Nephron (organoid): ENCODE measurements around the gene FARP1.
A peak's percentile ranks its signal among the peaks of the same experiment; 100 is the strongest.

Experiments
- H3K27ac Mint-ChIP-seq, 3 experiments: 2 replicates each; pipeline ENCODE4 v1.8.0; 2020; ENCODE audit warnings: mixed read lengths in 3 of 3, mild to moderate bottlenecking in 2 of 3, moderate library complexity in 1 of 3
- H3K27me3 Mint-ChIP-seq: 2 replicates; pipeline ENCODE4 v1.8.0; 2021; ENCODE audit warnings: low read depth, mild to moderate bottlenecking, moderate library complexity, mixed read lengths
- H3K36me3 Mint-ChIP-seq: 2 replicates; pipeline ENCODE4 v1.8.0; 2020; ENCODE audit warnings: low read depth, mixed read lengths
- H3K4me1 Mint-ChIP-seq: 2 replicates; pipeline ENCODE4 v1.8.0; 2020; ENCODE audit warnings: mixed read lengths
- H3K4me3 Mint-ChIP-seq, 3 experiments: 2 replicates each; pipeline ENCODE4 v1.8.0; 2020; ENCODE audit warnings: mild to moderate bottlenecking in 3 of 3, mixed read lengths in 3 of 3, moderate library complexity in 2 of 3
- H3K9me3 Mint-ChIP-seq: 2 replicates; pipeline ENCODE4 v1.8.0; 2020; ENCODE audit warnings: mixed read lengths
- CTCF ChIP-seq, 3 experiments: fragments of 200-600 bp; sonication (generic); IDR thresholded peaks; one replicate each; pipeline ENCODE4 v1.5.0; 2021; ENCODE audit warnings: antibody characterized with exemption in 3 of 3; ENCODE audit not compliant: unreplicated experiment in 3 of 3

FARP1 gene

GRCh38 chr13:98171900-98172589 lies 29.2 kb downstream of the FARP1 start:
- Mint-ChIP-seq H3K4me1 (peaks cover 70% of the 10 kb centered on the region), H3K9me3 (peaks cover 3% of the 10 kb centered on the region), H3K36me3 (peaks cover 35% of the 10 kb centered on the region), H3K4me3 (peak overlapping the region; percentile 14 to 51 (median 43)), H3K27ac (peak overlapping the region; percentile 92 to 97 (median 94)), H3K27me3 (peaks cover 3% of the 10 kb centered on the region)
- TF ChIP-seq CTCF (IDR thresholded peaks at IDR 0.05; ENCODE audit: unreplicated experiment in 3 of 3), result no peak

DNA sequence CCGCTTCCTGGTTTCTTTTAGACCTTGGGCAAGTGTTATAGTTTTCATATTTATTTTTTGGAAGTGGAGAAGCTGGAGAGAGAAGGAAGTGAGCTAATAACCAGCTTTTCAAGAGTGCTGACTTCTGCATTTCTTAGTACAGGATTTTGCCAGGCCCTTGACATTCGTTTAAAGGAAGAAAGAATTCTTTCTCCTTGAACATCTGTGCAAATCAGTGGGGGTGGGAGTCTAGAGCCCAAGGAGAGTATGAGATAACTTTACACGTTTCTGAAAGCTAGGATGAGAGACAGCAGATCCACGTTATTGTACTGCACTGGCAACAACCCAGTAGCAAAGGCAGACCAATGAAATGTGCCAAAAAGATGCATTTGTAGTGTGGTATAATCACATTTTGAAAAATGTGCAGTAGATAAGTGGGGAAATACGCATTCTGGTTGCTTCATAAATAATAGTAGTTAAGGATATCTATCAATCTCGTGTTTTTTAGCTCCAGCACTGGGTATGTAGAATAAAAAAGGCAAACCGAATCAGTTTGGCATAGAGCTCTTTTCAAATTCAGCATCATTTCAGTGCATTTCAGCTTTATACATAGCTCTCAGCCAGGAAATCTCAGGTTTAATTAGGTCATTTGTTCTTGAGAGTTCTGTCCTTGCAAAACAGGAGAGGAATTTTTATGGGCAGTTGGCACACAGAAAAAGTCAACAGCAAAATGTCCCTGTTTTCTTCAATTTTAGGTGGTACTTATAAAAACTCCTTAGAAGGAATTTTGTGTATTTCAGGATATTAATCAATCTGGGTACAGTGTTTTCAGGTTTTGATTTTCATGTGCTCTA lies 29.9 kb downstream of the FARP1 start:
- peaks cover 3% of the 10 kb centered on the region for H3K27me3 Mint-ChIP-seq
- peaks cover 38% of the 10 kb centered on the region for H3K36me3 Mint-ChIP-seq
- peaks cover 73% of the 10 kb centered on the region for H3K4me1 Mint-ChIP-seq
- peak overlapping the region; percentile 7 to 51 (median 33) for H3K4me3 Mint-ChIP-seq
- peaks cover 5% of the 10 kb centered on the region for H3K9me3 Mint-ChIP-seq
- no peak for TF ChIP-seq CTCF (IDR thresholded peaks at IDR 0.05; ENCODE audit: unreplicated experiment in 3 of 3)
- H3K27ac Mint-ChIP-seq, result peak overlapping the region; percentile 92 to 97 (median 94)

DNA sequence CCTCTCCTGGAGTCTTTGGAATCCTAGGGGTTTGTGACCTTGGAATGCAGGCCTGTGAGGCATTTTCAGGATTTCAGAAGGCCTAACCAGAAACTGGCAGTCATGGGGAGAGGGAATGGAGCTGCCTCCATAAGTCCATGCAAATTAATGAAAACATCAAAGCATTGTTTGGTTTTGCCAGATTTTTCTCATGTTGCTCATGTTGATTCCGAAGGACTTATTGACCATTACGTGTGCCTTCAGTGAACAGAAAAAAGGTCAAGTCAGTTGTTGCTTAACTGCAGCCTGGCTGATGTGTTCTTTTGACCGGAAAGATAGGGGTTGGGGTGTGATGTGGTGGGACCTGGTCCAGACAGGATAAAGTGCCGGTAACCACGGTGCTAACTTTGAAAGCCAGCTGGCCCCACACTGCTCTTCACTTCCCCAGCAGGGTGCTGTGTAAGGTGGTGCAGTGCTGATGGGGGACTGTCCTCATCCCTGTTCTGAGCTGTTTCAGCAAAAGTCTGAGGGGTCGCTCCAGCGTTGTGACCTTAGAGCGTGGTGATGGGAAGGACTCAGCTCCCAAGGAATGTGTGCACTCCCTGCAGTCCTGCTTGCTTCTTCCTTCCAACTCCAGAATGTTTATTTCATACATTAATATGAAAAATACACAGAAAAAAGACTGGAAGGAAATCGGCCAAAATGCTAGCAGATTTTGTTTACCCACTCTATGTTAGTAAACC lies 30.7 kb downstream of the FARP1 start:
- Mint-ChIP-seq H3K4me1 (peaks cover 72% of the 10 kb centered on the region), H3K4me3 (peak overlapping the region in 2 of 3 experiments; percentile 9 to 32), H3K27me3 (peaks cover 3% of the 10 kb centered on the region), H3K27ac (peak overlapping the region; percentile 92 to 97 (median 94)), H3K9me3 (peaks cover 5% of the 10 kb centered on the region), H3K36me3 (peaks cover 43% of the 10 kb centered on the region)
- TF ChIP-seq CTCF (IDR thresholded peaks at IDR 0.05; ENCODE audit: unreplicated experiment in 3 of 3), result no peak

GRCh38 chr13:98174307-98174706 lies 31.4 kb downstream of the FARP1 start:
- Mint-ChIP-seq H3K4me1 (peaks cover 70% of the 10 kb centered on the region), H3K36me3 (peaks cover 46% of the 10 kb centered on the region), H3K27ac (peak overlapping the region; percentile 92 to 97 (median 94)), H3K9me3 (peaks cover 3% of the 10 kb centered on the region), H3K4me3 (peak overlapping the region in 2 of 3 experiments; percentile 43 to 63), H3K27me3 (peaks cover 3% of the 10 kb centered on the region)
- no peak for TF ChIP-seq CTCF (IDR thresholded peaks at IDR 0.05; ENCODE audit: unreplicated experiment in 3 of 3)

DNA sequence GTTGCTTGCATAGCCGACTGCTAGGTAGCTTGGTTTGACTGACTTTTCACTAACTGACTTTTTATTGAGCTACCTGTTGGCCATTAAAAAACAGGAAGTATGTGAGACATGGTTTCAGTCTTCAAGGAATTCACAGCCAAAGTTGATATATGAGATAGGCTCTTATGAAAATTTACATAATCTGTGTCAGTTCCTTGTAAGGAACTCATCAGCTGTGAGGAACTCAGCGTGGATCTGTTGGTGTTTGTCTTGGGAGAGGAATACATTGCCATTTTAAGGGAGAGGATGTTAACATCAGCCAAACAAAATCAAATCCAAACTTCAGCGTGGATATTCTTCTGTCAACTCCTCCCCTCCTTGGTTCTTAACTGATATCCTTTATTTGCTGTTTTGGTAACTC lies 32.1 kb downstream of the FARP1 start:
- peak overlapping the region; percentile 92 to 97 (median 94) for H3K27ac Mint-ChIP-seq
- H3K27me3 Mint-ChIP-seq, result peaks cover 3% of the 10 kb centered on the region
- H3K4me1 Mint-ChIP-seq, result peaks cover 68% of the 10 kb centered on the region
- H3K4me3 Mint-ChIP-seq, result peak overlapping the region in 2 of 3 experiments; percentile 5 to 66
- peaks cover 5% of the 10 kb centered on the region for H3K9me3 Mint-ChIP-seq
- peaks cover 46% of the 10 kb centered on the region for H3K36me3 Mint-ChIP-seq
- no peak for TF ChIP-seq CTCF (IDR thresholded peaks at IDR 0.05; ENCODE audit: unreplicated experiment in 3 of 3)
